ENCODE measurements around the gene CA10.

GRCh38 chr17:52049496-52049895, 109.0 kb downstream of the CA10 start:
- TF ChIP-seq, protein P1, sequence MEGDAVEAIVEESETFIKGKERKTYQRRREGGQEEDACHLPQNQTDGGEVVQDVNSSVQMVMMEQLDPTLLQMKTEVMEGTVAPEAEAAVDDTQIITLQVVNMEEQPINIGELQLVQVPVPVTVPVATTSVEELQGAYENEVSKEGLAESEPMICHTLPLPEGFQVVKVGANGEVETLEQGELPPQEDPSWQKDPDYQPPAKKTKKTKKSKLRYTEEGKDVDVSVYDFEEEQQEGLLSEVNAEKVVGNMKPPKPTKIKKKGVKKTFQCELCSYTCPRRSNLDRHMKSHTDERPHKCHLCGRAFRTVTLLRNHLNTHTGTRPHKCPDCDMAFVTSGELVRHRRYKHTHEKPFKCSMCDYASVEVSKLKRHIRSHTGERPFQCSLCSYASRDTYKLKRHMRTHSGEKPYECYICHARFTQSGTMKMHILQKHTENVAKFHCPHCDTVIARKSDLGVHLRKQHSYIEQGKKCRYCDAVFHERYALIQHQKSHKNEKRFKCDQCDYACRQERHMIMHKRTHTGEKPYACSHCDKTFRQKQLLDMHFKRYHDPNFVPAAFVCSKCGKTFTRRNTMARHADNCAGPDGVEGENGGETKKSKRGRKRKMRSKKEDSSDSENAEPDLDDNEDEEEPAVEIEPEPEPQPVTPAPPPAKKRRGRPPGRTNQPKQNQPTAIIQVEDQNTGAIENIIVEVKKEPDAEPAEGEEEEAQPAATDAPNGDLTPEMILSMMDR (conservative IDR thresholded peaks at IDR 0.05; ENCODE audit: low read depth, low read length) = no peak
- no peak for TF ChIP-seq EZH2 (IDR thresholded peaks at IDR 0.05; ENCODE audit: borderline replicate concordance, low read depth, low read length, poor library complexity, severe bottlenecking)

Measured in A673 (cell line).